Smooth muscle cell (in vitro differentiated cells): Measurements from ENCODE around the gene PRDM1. TPM values are rescaled to one million over a fixed set of nuclear protein-coding genes. Genes with fewer than 3 reads are reported as not detected.

Experiments
- DNase-seq: peaks from one replicate; lab custom pipeline; 2025; ENCODE audit not compliant: unreplicated experiment; lab: John Stamatoyannopoulos, UW
- H2AFZ ChIP-seq: fragments of 200-600 bp; sonication (generic); 2 replicates; pipeline ENCODE4 v1.6.0; 2016; ENCODE audit warnings: antibody characterized with exemption, low read depth, mild to moderate bottlenecking
- H3F3A ChIP-seq: fragments of 200-600 bp; sonication (generic); 2 replicates; pipeline ENCODE4 v1.6.0; 2017; ENCODE audit warnings: antibody characterized with exemption, low read depth
- H3K27ac ChIP-seq: fragments of 200-600 bp; sonication (generic); 2 replicates; pipeline ENCODE4 v1.5.1; 2016; ENCODE audit warnings: low read depth, mild to moderate bottlenecking
- H3K27me3 ChIP-seq: fragments of 200-600 bp; sonication (generic); 2 replicates; pipeline ENCODE4 v1.6.1; 2016; ENCODE audit warnings: low read depth, mild to moderate bottlenecking
- H3K36me3 ChIP-seq: fragments of 200-600 bp; sonication (generic); 2 replicates; pipeline ENCODE4 v1.5.1; 2016; ENCODE audit warnings: low read depth
- H3K4me1 ChIP-seq: fragments of 200-600 bp; sonication (generic); 2 replicates; pipeline ENCODE4 v1.5.1; 2016; ENCODE audit warnings: low read depth
- H3K4me2 ChIP-seq: fragments of 200-600 bp; sonication (generic); 2 replicates; pipeline ENCODE4 v1.6.0; 2016; ENCODE audit warnings: mild to moderate bottlenecking
- H3K4me3 ChIP-seq: fragments of 200-600 bp; sonication (generic); 2 replicates; pipeline ENCODE4 v1.5.1; 2016; ENCODE audit warnings: mild to moderate bottlenecking
- H3K79me2 ChIP-seq: fragments of 200-600 bp; sonication (generic); 2 replicates; pipeline ENCODE4 v1.6.0; 2016; ENCODE audit warnings: low read depth, mild to moderate bottlenecking
- H3K9ac ChIP-seq: fragments of 200-600 bp; sonication (generic); 2 replicates; pipeline ENCODE4 v1.6.0; 2016; ENCODE audit warnings: low read depth
- H3K9me3 ChIP-seq: fragments of 200-600 bp; sonication (generic); replicated peaks from 2 replicates; pipeline ENCODE4 v1.5.1; 2016; ENCODE audit warnings: low read depth
- H4K20me1 ChIP-seq: fragments of 200-600 bp; sonication (generic); 2 replicates; pipeline ENCODE4 v1.6.0; 2016; ENCODE audit warnings: low read depth
- WGBS: methylation state at CpG from one replicate; pipeline ENCODE4 v1.1.7; 2016; ENCODE audit warnings: low lambda C conversion rate; 5-methylcytosine and 5-hydroxymethylcytosine counted together
- polyA plus RNA-seq: library from polyadenylated mRNA; unstranded; fragments of >200 nt; fragmentation: Nextera tagmentation; extraction: Ambion mirVana; gene quantifications from 2 replicates; pipeline ENCODE4 v1.2.1, GENCODE V29; 2016
- total RNA-seq: library from RNA; depleted of rRNA; stranded (reverse); fragments of >200 nt; gene quantifications from 2 replicates; pipeline ENCODE4 v1.2.3, GENCODE V29; 2014
- TF ChIP-seq, protein P1 (sequence below): fragments of 200-600 bp; sonication (generic); IDR thresholded peaks from 2 replicates; pipeline ENCODE4 v1.5.1; 2017; ENCODE audit warnings: borderline replicate concordance, mild to moderate bottlenecking, antibody characterized with exemption; ENCODE audit not compliant: insufficient read depth, poor library complexity, severe bottlenecking

PRDM1 gene
- total and polyA plus RNA-seq, 2 experiments from 2014 or later, result 15.1 to 15.6 TPM

DNA sequence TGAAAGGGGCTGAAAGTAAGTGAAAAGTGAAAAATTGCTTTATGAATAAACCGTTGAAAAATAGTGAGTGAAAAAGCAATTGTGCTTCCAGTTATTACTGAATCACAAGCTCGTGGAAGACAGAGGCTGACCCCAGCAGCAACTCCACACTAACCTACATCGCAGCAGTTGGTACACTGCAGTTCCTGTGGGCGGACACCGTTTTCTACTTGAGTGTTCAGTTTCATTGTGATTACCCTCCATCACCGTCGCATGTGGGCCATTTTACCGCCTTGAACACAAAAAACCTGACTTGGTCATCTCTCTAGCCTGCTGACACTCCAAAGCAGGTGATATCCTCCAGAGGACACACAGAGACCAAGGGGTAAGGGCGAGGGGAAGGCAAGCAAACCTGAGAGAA is 28.4 kb downstream of the PRDM1 start:
- DNase-seq, result no peak
- H2AFZ ChIP-seq, result no peak overlapping the region
- no peak overlapping the region for H3K9ac ChIP-seq
- H3K4me2 ChIP-seq, result no peak overlapping the region
- H3K4me3 ChIP-seq, result no peak overlapping the region
- H3K27me3 ChIP-seq, result no peaks in the 10 kb centered on the region
- no peak overlapping the region for H3K27ac ChIP-seq
- no peaks in the 10 kb centered on the region for H3K9me3 ChIP-seq
- H3K4me1 ChIP-seq, result no peaks in the 10 kb centered on the region
- no peaks in the 10 kb centered on the region for H4K20me1 ChIP-seq
- WGBS, result 98% methylated on average over 9 of the region's 9 CpGs
- H3F3A ChIP-seq, result no peaks in the 10 kb centered on the region
- no peaks in the 10 kb centered on the region for H3K36me3 ChIP-seq
- H3K79me2 ChIP-seq, result no peaks in the 10 kb centered on the region
- TF ChIP-seq, protein P1, sequence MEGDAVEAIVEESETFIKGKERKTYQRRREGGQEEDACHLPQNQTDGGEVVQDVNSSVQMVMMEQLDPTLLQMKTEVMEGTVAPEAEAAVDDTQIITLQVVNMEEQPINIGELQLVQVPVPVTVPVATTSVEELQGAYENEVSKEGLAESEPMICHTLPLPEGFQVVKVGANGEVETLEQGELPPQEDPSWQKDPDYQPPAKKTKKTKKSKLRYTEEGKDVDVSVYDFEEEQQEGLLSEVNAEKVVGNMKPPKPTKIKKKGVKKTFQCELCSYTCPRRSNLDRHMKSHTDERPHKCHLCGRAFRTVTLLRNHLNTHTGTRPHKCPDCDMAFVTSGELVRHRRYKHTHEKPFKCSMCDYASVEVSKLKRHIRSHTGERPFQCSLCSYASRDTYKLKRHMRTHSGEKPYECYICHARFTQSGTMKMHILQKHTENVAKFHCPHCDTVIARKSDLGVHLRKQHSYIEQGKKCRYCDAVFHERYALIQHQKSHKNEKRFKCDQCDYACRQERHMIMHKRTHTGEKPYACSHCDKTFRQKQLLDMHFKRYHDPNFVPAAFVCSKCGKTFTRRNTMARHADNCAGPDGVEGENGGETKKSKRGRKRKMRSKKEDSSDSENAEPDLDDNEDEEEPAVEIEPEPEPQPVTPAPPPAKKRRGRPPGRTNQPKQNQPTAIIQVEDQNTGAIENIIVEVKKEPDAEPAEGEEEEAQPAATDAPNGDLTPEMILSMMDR, result no peak

- WGBS, result 95% methylated on average over 5 of the region's 5 CpGs
- no peaks in the 10 kb centered on the region for H4K20me1 ChIP-seq
- no peaks in the 10 kb centered on the region for H3K4me1 ChIP-seq
- TF ChIP-seq, protein P1, result no peak
- no peak overlapping the region for H2AFZ ChIP-seq
- H3K9me3 ChIP-seq, result no peaks in the 10 kb centered on the region
- no peaks in the 10 kb centered on the region for H3K79me2 ChIP-seq
- DNase-seq, result no peak
- no peak overlapping the region for H3K4me3 ChIP-seq
- no peaks in the 10 kb centered on the region for H3K27me3 ChIP-seq
- H3F3A ChIP-seq, result no peaks in the 10 kb centered on the region
- H3K9ac ChIP-seq, result no peak overlapping the region
- no peak overlapping the region for H3K27ac ChIP-seq
- H3K4me2 ChIP-seq, result no peak overlapping the region
- no peaks in the 10 kb centered on the region for H3K36me3 ChIP-seq
Measured at GRCh38 chr6:106115286-106115685, 29.1 kb downstream of the PRDM1 start.

GRCh38 chr6:106116125-106116832 is 30.1 kb downstream of the PRDM1 start:
- H2AFZ ChIP-seq, result no peak overlapping the region
- no peak overlapping the region for H3K4me3 ChIP-seq
- no peaks in the 10 kb centered on the region for H3K27me3 ChIP-seq
- no peaks in the 10 kb centered on the region for H3K36me3 ChIP-seq
- H4K20me1 ChIP-seq, result no peaks in the 10 kb centered on the region
- no peaks in the 10 kb centered on the region for H3F3A ChIP-seq
- no peak overlapping the region for H3K9ac ChIP-seq
- H3K9me3 ChIP-seq, result no peaks in the 10 kb centered on the region
- H3K27ac ChIP-seq, result no peak overlapping the region
- no peak for DNase-seq
- H3K4me1 ChIP-seq, result no peaks in the 10 kb centered on the region
- no peak overlapping the region for H3K4me2 ChIP-seq
- TF ChIP-seq, protein P1, result no peak
- 95% methylated on average over 6 of the region's 6 CpGs for WGBS
- H3K79me2 ChIP-seq, result no peaks in the 10 kb centered on the region

DNA sequence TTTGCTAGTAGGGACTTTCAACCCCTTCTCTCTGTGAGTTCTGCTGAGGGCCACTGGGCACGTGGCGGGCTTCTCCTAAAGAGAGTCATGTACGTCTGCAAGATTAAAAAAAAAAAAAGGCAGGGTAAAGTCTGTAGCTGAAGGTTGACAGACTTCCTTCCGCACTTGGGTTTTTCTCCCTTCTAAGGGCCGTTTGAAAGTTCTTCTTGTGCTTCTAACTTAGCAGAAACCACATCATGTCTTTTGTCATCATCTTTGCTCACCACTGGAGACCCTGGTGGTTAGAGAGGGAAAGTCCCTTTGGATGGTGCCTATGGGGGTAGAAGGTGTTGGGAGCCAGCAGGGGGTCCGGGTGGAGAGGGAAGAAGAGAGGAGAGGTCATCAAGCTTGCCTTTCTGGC is 31.4 kb downstream of the PRDM1 start:
- WGBS, result 92% methylated on average over 6 of the region's 6 CpGs
- Histone ChIP-seq H3K4me3 (no peak overlapping the region), H3K36me3 (no peaks in the 10 kb centered on the region), H3K9me3 (no peaks in the 10 kb centered on the region), H3K4me1 (no peaks in the 10 kb centered on the region), H3K79me2 (no peaks in the 10 kb centered on the region), H3F3A (no peaks in the 10 kb centered on the region), H4K20me1 (no peaks in the 10 kb centered on the region), H2AFZ (no peak overlapping the region), H3K9ac (no peak overlapping the region), H3K4me2 (no peak overlapping the region), H3K27me3 (no peaks in the 10 kb centered on the region), H3K27ac (no peak overlapping the region)
- no peak for DNase-seq
- TF ChIP-seq, protein P1, result no peak
